ENCODE data around the gene ATP2A1. TPM values are rescaled to one million over a fixed set of nuclear protein-coding genes. Genes with fewer than 3 reads are reported as not detected.
"Not testable (repeated sequence)": the region's sequence is repeated elsewhere in the genome, so short reads cannot be mapped to it uniquely, and the experiment has no call there.

The ATP2A1 gene
- total RNA-seq, 2 donors from 2014 or later = 4.7 to 7.4 TPM

DNA sequence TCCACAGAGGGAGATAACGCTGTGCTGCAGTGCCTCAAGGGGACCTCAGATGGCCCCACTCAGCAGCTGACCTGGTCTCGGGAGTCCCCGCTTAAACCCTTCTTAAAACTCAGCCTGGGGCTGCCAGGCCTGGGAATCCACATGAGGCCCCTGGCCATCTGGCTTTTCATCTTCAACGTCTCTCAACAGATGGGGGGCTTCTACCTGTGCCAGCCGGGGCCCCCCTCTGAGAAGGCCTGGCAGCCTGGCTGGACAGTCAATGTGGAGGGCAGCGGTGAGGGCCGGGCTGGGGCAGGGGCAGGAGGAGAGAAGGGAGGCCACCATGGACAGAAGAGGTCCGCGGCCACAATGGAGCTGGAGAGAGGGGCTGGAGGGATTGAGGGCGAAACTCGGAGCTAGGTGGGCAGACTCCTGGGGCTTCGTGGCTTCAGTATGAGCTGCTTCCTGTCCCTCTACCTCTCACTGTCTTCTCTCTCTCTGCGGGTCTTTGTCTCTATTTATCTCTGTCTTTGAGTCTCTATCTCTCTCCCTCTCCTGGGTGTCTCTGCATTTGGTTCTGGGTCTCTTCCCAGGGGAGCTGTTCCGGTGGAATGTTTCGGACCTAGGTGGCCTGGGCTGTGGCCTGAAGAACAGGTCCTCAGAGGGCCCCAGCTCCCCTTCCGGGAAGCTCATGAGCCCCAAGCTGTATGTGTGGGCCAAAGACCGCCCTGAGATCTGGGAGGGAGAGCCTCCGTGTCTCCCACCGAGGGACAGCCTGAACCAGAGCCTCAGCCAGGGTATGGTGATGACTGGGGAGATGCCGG, 54.3 kb downstream of the ATP2A1 start:
- DNase-seq (ENCODE audit: low spot score in 2 of 2) (no peak), ATAC-seq (no peak)
- peaks cover 0 to 6% of the 10 kb centered on the region in 2 donors for H3K36me3 Mint-ChIP-seq
- H3K9me3 Mint-ChIP-seq = peaks cover 0 to 10% of the 10 kb centered on the region in 2 donors
- peak overlapping the region in 1 of 2 donors; percentile 87 for H3K27ac Mint-ChIP-seq

DNA sequence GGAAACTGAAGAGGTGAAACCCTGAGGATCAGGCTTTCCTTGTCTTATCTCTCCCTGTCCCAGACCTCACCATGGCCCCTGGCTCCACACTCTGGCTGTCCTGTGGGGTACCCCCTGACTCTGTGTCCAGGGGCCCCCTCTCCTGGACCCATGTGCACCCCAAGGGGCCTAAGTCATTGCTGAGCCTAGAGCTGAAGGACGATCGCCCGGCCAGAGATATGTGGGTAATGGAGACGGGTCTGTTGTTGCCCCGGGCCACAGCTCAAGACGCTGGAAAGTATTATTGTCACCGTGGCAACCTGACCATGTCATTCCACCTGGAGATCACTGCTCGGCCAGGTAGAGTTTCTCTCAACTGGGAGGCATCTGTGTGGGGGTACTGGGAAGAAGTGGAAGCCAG, 54.9 kb downstream of the ATP2A1 start:
- DNase-seq (ENCODE audit: low spot score in 2 of 2) (no peak), ATAC-seq (no peak)
- Mint-ChIP-seq H3K9me3 (peaks cover 0 to 10% of the 10 kb centered on the region in 2 donors), H3K27ac (peak overlapping the region in 1 of 2 donors; percentile 87), H3K36me3 (peaks cover 0 to 6% of the 10 kb centered on the region in 2 donors)

DNA sequence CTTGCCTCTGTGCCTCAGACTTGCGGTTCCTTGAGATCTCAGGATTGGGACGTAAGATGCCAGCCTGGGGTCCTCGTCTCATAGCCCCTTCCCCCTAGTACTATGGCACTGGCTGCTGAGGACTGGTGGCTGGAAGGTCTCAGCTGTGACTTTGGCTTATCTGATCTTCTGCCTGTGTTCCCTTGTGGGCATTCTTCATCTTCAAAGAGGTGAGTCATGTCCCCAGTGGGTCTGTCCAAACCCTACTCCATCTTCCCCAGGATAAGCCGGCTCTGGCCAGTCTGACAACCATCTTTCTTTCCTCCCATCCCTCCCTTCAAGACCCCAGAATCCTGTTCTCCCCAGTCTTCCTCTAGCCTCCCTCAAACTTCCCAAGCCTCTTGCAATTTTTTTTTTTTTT, 57.1 kb downstream of the ATP2A1 start:
- DNase-seq (ENCODE audit: low spot score in 2 of 2) (no peak), ATAC-seq (no peak)
- Mint-ChIP-seq H3K9me3 (peaks cover 0 to 10% of the 10 kb centered on the region in 2 donors), H3K36me3 (peaks cover 0 to 6% of the 10 kb centered on the region in 2 donors), H3K27ac (no peak overlapping the region)

DNA sequence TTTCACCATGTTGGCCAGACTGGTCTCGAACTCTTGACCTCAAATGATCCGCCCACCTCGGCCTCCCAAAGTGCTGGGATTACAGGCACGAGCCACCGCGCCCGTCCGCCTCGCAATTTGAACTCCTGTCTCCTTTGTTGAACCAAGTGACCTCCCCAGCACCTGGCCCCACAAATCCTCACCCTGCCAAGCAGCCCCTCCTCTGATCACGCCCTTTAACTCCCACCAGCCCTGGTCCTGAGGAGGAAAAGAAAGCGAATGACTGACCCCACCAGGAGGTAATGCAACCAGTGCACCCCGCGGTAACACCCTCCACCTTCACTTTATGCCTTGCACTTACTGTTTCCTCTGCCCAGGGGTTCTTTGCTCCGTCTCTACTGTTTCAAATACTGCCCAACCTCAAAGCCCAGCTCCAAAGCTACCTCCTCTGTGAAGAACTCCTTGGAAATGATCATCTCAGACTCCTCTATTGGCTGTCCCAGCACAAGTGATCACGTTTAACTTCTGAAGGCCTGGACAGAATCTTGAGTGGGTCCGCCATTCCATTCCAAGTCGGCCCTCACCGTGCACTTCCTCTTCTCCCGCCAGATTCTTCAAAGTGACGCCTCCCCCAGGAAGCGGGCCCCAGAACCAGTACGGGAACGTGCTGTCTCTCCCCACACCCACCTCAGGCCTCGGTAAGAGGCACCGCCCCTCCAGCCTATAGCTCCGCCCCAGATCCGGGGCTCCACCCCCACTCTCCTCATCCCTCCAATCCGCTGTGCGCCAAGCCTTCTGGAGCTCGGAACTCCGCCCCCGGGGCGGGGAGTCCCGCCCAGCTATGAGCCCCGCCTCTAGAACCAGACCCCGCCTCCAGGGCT, 57.9 kb downstream of the ATP2A1 start:
- peak overlapping the region; percentile 55 to 57 for H3K27ac Mint-ChIP-seq
- peaks cover 0 to 10% of the 10 kb centered on the region in 2 donors for H3K9me3 Mint-ChIP-seq
- DNase-seq (ENCODE audit: low spot score in 2 of 2) (peak; percentile 80 to 91), ATAC-seq (peak; percentile 97 to 100)
- H3K36me3 Mint-ChIP-seq = peaks cover 0 to 6% of the 10 kb centered on the region in 2 donors

DNA sequence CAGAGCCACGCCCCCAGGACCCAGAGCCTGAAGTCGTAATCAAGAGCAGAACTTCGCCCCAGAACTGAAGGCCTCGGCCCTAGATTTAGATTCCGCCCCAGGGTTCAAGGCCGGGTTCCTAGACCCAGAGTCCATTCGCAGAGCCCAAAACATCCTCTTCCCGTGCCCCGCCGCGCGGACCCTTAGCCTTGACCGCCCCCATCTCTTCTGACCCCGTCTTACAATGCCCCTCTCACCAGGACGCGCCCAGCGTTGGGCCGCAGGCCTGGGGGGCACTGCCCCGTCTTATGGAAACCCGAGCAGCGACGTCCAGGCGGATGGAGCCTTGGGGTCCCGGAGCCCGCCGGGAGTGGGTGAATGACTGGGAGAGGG, 58.5 kb downstream of the ATP2A1 start:
- Mint-ChIP-seq H3K27ac (peak overlapping the region; percentile 55 to 57), H3K9me3 (peaks cover 0 to 10% of the 10 kb centered on the region in 2 donors), H3K36me3 (peaks cover 0 to 6% of the 10 kb centered on the region in 2 donors)
- no peak for DNase-seq (ENCODE audit: low spot score in 2 of 2)
- ATAC-seq = no peak

DNA sequence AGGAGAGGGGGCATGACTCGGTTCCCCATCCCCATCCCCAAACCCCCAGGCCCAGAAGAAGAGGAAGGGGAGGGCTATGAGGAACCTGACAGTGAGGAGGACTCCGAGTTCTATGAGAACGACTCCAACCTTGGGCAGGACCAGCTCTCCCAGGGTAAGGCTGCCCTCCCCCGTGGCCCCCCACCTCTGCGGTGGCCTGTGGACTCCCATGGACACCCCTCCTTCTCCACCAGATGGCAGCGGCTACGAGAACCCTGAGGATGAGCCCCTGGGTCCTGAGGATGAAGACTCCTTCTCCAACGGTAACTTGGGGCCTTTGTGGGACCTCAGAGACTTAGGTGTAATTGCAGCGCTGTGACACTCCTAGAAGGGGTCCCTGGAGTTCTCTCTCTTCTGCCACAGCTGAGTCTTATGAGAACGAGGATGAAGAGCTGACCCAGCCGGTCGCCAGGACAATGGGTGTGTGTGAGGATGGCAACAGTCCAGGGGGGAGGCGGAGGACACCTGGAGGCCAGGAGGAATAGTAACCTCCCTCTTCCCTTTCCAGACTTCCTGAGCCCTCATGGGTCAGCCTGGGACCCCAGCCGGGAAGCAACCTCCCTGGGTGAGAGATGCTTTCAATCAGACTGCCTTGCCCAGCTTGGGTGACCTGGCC, 59.1 kb downstream of the ATP2A1 start:
- no peak for DNase-seq (ENCODE audit: low spot score in 2 of 2)
- H3K27ac Mint-ChIP-seq = no peak overlapping the region
- H3K36me3 Mint-ChIP-seq = peaks cover 0 to 6% of the 10 kb centered on the region in 2 donors
- no peak for ATAC-seq
- H3K9me3 Mint-ChIP-seq = peaks cover 0 to 10% of the 10 kb centered on the region in 2 donors

DNA sequence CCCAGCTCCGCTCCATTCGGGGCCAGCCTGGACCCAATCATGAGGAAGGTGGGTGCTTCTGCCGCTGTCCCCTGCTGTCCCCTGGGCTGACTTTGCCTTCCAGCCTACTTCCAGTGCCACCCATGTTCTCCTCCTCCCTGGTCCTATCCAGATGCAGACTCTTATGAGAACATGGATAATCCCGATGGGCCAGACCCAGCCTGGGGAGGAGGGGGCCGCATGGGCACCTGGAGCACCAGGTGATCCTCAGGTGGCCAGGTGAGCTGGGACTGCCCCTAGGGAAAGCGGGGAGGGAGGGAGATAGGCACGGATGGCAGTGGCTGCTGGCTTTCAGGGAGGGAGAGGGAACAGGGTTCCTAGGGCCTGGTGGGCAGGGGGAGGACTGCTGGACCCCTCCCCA, 60.4 kb downstream of the ATP2A1 start:
- ATAC-seq (no peak), DNase-seq (ENCODE audit: low spot score in 2 of 2) (no peak)
- Mint-ChIP-seq H3K9me3 (peaks cover 0 to 10% of the 10 kb centered on the region in 2 donors), H3K36me3 (peaks cover 0 to 6% of the 10 kb centered on the region in 2 donors), H3K27ac (peak overlapping the region in 1 of 2 donors; percentile 1)

DNA sequence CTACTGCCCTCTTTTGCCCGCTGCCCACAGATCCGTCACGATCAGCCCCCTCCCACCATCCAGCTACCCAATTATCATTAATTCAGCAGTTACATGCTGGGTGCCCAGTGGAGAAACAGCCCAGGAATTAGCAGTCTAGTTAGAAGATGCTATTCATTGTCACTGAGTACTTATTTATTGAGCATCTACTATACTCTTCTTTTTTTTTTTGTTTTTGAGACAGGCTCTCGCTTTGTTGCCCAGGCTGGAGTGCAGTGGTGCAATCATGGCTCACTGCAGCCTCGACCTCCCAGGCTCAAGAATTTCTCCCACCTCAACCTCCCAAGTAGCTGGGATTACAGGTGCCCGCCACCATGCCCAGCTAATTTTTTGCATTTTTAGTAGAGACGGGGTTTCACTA, 61.5 kb downstream of the ATP2A1 start:
- not testable (repeated sequence) for H3K36me3 Mint-ChIP-seq; DNase-seq (ENCODE audit: low spot score in 2 of 2); ATAC-seq; H3K9me3 Mint-ChIP-seq; H3K27ac Mint-ChIP-seq

DNA sequence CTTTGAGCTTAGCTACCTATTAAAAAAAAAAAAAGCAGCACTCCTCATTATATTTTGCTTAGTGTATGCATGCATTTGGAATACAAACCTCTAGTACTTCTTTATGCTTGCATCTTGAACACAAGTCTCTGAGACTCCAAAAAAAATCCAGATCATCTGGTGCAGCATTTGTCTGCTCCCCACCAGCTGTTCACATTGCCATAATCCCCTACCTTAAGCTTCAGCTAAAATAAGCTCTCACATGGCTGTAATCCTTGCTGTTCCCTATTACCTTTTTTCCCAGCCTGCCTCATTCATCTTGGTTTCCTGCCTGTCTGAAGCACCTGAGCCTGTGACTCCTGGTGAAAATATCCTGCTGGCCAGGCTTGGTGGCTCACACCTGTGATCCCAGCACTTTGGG, 65.0 kb downstream of the ATP2A1 start:
- Mint-ChIP-seq H3K9me3 (no peaks in the 10 kb centered on the region), H3K36me3 (no peaks in the 10 kb centered on the region), H3K27ac (peak overlapping the region in 1 of 2 donors; percentile 9)
- ATAC-seq (no peak), DNase-seq (ENCODE audit: low spot score in 2 of 2) (no peak)

DNA sequence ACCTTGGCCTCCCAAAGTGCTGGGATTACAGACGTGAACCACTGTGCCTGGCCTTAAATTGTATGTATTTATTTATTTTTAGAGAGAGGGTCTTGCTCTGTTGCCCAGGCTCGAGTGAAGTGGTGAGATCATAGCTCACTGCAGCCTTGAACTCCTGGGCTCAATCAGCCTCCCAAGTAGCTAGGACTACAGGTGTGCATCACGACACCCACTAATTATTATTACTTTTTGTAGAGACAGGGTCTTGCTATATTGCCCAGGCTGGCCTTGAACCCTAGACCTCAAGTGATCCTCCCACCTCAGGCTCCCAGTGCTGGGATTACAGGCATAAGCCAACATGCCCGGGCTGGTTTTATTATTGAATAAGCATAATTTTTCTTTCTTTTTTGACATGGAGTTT, 68.4 kb downstream of the ATP2A1 start:
- no peak overlapping the region for H3K27ac Mint-ChIP-seq
- no peaks in the 10 kb centered on the region for H3K9me3 Mint-ChIP-seq
- ATAC-seq (no peak), DNase-seq (ENCODE audit: low spot score in 2 of 2) (no peak)
- H3K36me3 Mint-ChIP-seq = peaks cover 5 to 11% of the 10 kb centered on the region in 2 donors

DNA sequence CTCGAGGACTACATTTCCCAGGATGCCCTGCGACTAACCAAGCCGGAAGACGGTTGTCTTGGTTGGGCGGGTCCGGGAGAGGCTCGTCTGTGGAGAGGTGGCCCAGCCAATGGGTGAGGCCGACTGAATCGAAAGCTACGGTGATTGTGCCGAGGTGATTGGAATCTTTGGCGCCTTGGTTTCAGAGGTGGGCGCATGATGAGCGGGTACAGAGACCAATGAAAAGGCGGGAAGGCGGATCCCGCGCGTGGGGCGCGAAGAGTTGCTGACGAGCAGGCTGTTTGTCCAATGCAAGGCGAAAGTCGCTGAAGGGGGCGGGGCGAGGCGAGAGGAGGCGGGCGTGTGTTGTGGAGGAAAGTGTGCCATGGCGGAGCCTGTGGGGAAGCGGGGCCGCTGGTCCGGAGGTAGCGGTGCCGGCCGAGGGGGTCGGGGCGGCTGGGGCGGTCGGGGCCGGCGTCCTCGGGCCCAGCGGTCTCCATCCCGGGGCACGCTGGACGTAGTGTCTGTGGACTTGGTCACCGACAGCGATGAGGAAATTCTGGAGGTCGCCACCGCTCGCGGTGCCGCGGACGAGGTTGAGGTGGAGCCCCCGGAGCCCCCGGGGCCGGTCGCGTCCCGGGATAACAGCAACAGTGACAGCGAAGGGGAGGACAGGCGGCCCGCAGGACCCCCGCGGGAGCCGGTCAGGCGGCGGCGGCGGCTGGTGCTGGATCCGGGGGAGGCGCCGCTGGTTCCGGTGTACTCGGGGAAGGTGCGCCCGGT, 72.5 kb downstream of the ATP2A1 start, which contains the start of gene NFATC2IP:
Gene NFATC2IP, plus strand, starts transcription at position 290 of the 762 bp plus-strand sequence. Its CDS starts 75 bp downstream, at position 365.
- peak within 1 kb of the TSS; percentile 94 to 96 for H3K27ac Mint-ChIP-seq
- no peaks in the 10 kb centered on the region for H3K9me3 Mint-ChIP-seq
- ATAC-seq = peak; percentile 97 to 98
- H3K36me3 Mint-ChIP-seq = peaks cover 18 to 19% of the 10 kb centered on the region in 2 donors
- peak; percentile 99 to 100 for DNase-seq (ENCODE audit: low spot score in 2 of 2)

DNA sequence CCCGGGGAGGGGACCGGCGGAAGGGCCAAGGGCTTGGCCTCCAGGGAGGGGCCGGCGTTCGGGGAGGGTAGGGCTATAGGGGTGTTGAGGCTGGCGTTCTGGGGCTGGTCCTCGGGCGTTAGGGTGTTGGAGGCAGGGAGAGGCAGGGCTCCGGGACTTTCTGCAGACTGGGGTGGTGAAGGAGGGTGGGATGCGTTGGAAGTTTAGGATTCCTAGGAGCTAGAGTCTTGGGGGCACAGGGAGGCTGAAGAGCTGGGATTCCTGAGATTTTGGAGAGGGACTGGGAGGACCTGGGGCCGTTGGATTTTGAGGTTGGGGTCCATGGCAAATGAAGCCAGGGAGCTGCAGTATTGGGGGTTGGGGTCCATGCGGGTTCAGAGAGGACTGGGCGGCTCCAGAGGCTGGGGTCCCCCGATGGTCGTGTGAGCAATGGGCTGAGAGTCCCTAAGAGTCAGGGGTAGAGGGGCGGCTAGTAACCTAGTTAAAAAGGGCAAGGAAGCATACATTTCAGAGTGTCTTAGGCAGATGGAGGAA, 73.2 kb downstream of the ATP2A1 start:
- Mint-ChIP-seq H3K9me3 (no peaks in the 10 kb centered on the region), H3K27ac (peak overlapping the region; percentile 94 to 96), H3K36me3 (peaks cover 18 to 22% of the 10 kb centered on the region in 2 donors)
- ATAC-seq (no peak), DNase-seq (ENCODE audit: low spot score in 2 of 2) (no peak)

Other genes with a start within 250 kb of the ATP2A1 start
- gene NPIPB8, start 240.4 kb upstream of the ATP2A1 start, total RNA-seq = under 1 TPM in 1 of 2 donors, not detected in 1; 0.36 TPM
- 100 to 1,000 TPM; 467 to 604 TPM for gene EIF3C, start 167.0 kb upstream of the ATP2A1 start, total RNA-seq
- gene NPIPB9, start 126.7 kb upstream of the ATP2A1 start, total RNA-seq = 1 to 10 TPM; 4.6 to 5.6 TPM
- gene ATXN2L, start 55.5 kb upstream of the ATP2A1 start, total RNA-seq = 100 to 1,000 TPM; 317 to 377 TPM
- 100 to 1,000 TPM; 235 to 315 TPM for gene TUFM, start 32.1 kb upstream of the ATP2A1 start, total RNA-seq
- gene SH2B1, start 14.6 kb upstream of the ATP2A1 start, total RNA-seq = 10 to 100 TPM; 41.1 to 55.5 TPM
- 10 to 100 TPM; 20.7 to 25.1 TPM for gene RABEP2, start 46.8 kb downstream of the ATP2A1 start, total RNA-seq
- gene CD19, start 53.5 kb downstream of the ATP2A1 start, total RNA-seq = 1 to 10 TPM in 1 of 2 donors, under 1 TPM in 1; 0.32 to 1.2 TPM
- gene NFATC2IP, start 72.4 kb downstream of the ATP2A1 start, total RNA-seq = 10 to 100 TPM; 94.5 to 96.8 TPM
- gene SPNS1, start 96.3 kb downstream of the ATP2A1 start, total RNA-seq = 10 to 100 TPM; 16.3 to 19.9 TPM
- 100 to 1,000 TPM; 171 to 440 TPM for gene LAT, start 106.6 kb downstream of the ATP2A1 start, total RNA-seq